DMS53 (cell line): ENCODE data around the gene HCAR2.
"Not testable (repeated sequence)": the region's sequence is repeated elsewhere in the genome, so short reads cannot be mapped to it uniquely, and the experiment has no call there.

Source experiments
- DNase-seq: peaks from one replicate; lab custom pipeline; 2025; lab: John Stamatoyannopoulos, UW

Gene HCAR2

DNA sequence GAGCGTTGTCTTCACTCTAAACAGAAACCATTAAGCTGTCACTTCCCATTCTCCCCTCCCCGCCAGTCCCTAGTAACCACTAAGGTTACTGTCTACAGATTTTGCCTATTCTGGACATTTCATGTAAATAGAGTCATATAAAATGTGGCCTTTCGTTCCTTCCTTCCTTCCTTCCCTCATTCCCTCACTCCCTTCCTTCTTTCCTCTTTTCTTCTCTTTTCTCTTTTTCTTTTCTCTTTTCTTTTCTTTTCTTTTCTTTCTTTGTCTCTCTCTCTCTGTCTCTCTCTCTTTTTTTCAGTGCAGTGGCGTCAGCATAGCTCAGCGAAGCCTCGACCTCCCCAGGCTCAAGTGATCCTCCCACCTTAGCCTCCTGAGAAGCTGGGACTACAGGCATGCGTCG lies 37.8 kb downstream of the HCAR2 start:
- DNase-seq = no peak

DNA sequence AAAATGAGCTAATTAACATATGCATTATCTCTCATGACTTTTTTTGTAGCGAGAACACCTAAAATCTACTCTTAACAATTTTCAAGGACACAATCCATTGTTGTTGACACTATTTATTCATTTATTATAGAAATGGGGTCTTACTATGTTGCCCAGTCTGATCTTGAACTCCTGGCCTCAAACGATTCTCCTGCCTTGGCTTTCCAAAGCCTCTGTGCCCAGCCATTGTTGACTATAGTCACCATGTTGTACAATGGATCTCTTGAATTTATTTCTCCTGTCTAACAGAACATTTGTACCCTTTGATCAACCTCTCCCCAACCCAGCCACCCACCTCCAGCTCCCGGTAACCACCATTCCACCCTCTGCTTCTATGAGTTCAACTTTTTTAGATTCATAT lies 41.2 kb downstream of the HCAR2 start:
- DNase-seq = no peak

GRCh38 chr12:122661246-122661645 lies 41.9 kb downstream of the HCAR2 start:
- DNase-seq = no peak

GRCh38 chr12:122659579-122659978 lies 43.6 kb downstream of the HCAR2 start:
- no peak for DNase-seq

DNA sequence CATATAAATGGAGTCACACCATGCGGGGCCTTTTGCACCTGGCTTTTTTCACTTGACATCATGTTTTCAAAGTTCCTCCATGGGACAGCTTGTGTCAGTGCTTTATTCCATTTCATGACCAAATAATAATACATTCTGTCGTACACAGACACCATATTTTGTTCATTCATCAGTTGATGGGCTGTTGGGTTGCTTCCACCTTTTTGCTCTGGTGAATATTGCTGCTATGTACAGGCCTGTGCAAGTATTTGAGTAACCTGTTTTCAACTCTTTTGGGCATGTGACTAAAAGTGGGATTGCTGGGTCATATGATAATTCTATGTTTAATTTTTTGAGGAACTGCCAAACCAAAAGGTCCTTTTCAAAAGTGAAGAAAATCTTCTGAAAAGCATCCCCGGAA lies 46.9 kb downstream of the HCAR2 start:
- DNase-seq = no peak

DNA sequence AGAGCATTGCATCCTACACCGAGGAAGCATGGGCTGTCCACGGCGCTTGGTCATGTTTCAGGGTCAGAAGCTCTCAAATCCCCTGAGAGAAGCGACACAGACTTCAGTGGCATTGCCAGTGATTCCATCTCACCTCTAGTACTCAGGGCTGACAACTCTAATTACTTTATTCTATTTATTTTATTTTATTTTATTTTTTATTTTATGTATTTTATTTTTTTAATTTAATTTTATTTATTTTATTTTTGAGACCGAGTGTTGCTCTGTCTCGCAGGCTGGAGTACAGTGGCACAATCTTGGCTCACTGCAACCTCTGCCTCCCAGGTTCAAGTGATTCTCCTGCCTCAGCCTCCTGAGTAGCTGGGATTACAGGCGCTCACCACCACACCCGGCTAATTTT lies 49.9 kb downstream of the HCAR2 start:
- not testable (repeated sequence) for DNase-seq

DNA sequence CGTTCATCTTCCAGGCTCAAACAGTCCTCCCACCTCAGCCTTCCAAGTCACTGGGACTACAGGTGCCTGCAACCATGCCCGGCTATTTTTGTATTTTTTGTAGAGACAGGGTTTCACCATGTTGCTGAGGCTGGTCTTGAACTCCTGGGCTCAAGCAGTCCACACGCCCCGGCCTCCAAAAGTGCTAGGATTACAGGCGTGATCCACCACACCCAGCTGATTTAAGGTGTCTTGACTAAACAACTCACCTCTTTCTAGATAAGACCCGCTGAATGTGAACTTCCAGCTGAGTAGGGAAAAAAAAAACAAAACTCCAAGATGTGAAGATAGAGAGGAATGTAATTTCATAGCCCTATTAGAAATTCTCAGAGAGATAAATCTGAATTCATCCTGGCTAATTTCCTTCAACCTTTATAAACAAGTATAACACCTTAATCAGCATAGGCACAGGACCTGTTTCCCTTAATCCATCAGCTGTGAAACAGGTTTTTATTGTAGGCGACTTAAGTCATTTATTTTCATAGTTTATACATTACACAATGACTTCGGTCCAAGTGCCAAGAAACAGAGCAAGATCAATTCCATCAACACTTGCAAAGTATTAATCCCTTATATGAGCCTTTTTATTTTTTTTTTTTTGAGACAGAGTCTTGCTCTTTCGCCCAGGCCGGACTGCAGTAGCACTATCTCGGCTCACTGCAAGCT lies 51.5 kb downstream of the HCAR2 start:
- DNase-seq = no peak
